HG02623 (cell line): Measurements from ENCODE around the gene HLA-DMA.

ENCODE experiments used
- ATAC-seq: cut with Tn5 transposase; IDR thresholded peaks from one replicate; pipeline ENCODE4 v1.9.1; 2021; ENCODE audit warnings: moderate library complexity; ENCODE audit not compliant: unreplicated experiment

HLA-DMA gene

GRCh38 chr6:32952817-32953739 lies at the start of gene HLA-DMA:
HLA-DMA (minus strand) TSS chr6:32953097; CDS start chr6:32953036, 61 bp downstream.
- ATAC-seq, result peak; percentile 83

- no peak for ATAC-seq
Measured at GRCh38 chr6:33001685-33002084, 48.8 kb upstream of the HLA-DMA start.

DNA sequence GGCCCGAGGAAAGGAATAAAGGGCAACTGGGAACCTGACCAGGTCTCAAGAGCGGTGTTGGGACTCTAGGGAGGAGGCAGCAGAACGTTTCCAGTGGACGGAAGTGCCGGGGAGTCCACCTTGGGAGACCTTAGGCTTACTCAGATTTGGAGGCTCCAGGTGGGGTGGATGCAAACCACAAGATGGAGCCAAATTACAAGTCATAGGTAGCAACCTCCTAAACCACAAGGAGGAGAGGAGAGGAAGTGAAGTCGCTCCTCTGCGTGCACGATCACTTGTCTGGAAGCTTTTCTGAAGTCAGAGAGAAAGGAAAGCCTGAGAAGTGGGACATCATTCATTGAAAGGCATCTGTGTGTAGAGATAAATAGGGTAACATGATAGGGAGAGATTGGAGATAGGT lies 47.2 kb upstream of the HLA-DMA start:
- no peak for ATAC-seq

DNA sequence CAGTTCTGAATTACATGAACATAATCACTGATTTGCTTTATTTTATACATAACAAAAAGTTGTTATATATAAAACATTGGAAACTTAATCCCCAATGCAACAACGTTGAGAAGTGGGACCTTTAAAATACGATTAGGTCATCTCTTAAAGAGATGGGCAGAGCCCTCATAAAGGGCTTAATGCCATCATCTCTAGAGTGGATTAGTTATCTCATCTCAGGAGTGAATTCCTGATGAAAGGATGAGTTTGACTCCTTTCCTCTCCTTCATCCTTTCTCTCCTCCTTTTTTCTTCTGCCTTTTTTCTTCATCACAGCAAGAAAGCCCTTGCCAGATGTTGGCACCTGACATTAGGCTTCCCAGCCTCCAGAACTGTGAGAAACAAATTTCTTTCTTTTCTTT lies 42.6 kb upstream of the HLA-DMA start:
- ATAC-seq, result no peak

DNA sequence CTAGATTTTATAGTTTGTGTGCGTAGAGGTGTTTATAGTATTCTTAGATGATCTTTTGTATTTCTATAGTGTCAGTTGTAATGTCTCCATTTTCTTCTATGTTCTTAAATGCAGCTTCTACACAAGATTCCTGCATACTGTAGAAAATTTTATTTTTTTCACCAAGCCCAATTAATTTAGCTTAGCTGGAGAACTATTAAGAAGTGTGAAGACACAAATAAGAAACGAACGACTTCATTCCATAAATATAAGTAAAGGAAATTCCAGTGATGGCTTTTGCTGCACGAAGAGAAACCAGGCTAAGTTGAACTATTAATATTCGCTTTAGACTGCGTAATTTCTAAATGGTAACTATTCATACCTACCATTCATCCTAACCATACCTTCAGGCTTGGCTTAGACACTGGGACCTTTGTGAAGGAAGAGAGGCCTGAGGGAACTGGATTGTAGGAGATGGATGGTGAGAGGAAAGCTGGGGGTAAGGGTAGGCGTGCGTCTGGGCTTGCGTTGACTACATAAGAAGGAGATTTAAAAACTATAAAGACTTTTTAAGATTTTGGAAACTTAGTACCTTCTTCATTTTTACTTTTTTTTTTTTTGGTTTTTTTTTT lies 40.6 kb upstream of the HLA-DMA start:
- ATAC-seq, result no peak

DNA sequence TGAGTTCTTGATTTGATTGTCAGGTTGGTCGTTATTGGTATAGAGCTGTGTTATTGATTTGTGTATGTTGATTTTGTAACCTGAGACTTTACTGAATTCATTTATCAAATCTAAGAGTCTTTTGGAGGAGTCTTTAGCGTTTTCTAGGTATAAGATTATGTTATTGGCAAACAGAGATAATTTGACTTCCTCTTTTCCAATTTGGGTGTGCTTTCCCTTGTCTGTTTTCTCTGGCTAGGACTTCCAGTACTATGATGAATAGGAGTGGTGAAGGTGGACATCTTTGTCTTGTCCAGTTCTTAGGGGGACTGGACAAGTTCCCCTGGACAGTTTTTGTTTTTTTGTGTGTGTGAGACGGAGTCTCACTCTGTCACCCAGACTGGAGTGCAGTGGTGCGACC lies 39.1 kb upstream of the HLA-DMA start:
- no peak for ATAC-seq

DNA sequence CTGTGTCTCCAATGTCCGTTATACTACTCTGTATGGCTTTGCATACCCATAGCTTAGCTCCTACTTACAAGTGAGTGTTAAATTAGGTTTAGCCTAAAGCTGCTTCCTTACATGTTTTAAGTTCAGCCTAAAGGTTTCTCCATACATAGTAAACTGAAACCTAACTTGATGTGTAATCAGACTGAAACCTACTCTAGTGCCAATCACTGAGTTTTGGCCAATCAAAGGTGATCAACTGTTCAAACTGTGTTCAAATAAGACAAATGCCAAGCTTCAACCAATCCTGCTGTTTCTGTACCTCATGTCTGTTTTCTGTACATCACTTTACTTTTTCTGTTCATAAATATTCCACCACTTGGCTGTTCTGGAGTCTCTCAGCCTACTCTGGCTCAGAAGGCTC lies 36.5 kb upstream of the HLA-DMA start:
- no peak for ATAC-seq

DNA sequence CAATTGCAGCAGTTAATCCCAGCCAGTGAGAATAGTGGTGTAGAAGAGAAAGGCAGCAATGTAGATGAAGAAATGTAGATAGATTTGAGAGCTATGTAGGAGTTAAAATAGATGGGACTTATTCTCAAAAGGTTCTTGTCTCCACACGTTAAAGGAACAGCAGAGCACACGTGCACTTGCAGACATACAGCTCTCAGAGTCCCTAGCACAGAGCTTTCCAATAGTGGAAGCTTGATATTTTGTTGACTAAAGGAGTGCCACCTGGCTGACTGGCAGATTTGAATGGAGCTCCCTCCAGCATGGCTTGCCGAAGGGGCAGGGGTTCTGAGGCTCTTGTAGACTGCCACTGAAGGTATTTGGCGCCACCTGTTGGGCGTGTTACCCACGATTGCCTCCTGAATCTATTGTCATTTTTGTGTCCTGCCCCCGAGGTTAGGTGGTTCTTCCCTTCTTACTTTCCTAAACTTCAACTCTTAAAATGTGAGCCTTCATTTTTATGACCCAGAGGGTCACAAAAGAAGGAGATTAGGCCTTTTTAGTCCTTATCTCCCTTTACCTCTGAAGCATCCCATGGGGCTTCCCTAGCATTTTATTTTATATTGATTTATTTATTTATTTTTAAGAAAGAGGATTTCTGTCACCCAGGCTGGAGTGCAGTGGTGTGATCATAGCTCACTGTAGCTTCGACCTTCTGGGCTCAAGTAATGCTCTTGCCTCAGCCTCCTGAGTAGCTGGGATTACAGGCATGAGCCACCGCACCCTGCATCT lies 31.9 kb upstream of the HLA-DMA start:
- ATAC-seq, result no peak

DNA sequence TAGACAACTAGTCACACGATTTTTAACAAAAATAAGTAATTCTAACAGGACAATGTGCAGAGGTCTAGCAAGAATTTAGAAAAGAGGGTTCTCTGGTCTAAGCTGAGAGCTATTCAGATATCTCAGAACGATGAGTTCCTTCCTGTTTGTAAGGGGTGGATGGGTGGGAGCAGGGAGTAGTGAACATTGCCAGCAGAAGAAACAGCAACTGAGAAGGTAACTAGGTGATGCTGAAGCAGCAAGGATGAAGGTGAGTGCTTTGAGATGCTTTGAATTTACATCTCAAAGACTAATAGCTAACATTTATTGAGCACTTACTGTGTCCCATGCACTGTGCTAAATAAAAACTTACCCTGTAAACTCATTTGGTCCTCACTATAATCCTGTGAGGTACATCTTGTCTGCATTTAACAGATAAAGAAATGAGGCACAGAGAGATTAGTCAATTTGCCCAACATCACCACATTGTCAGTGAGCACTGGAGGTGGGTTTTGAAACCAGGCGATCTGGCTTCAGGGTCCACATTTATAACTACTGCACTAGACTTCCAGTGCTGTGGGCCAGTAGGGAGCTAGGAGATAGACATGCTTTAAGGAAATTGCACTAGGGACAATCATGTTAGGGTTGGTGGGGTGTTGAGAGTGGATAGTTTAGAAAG lies 31.2 kb upstream of the HLA-DMA start:
- ATAC-seq, result no peak

- ATAC-seq, result no peak
Measured at GRCh38 chr6:32983493-32983848, 30.6 kb upstream of the HLA-DMA start.

DNA sequence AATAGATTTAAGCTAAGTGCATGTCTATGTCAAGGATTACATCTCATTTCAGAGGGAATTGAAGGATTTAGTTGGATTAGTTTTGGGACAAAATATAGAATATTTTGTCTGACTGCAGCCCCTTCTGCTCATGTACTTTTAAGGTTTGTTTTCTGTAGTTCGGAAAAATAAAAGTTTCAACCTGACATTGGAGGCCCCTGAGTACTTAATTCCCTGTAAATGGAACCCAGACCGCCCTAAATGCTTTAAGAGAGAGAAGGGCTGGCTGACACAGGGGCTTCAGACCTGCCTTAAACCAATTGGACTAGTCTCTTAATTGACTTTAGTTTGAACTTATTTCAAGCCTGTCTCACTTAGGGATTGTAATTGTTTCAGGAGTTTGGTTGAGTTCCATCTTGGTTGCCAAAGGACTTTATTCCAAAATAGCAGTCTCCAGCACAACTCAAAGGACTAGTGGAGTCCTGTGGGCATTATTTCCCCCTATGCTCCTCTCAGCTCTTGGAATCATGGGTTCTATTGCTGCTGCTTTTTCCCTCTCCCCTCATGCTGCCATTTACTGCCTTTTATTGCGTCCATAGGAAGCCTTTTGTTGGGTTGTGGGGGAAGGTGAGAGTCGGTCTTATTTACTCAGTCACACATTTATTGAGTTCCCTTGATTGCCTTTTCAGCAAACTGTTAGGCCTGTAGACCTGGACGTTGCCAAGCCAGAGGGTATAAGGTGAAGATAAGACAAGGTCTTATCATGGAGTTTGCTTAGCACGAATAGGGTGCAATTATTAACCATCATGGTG lies 30.0 kb upstream of the HLA-DMA start:
- ATAC-seq, result no peak

- ATAC-seq, result no peak
Measured at GRCh38 chr6:32982084-32982701, 29.3 kb upstream of the HLA-DMA start.

DNA sequence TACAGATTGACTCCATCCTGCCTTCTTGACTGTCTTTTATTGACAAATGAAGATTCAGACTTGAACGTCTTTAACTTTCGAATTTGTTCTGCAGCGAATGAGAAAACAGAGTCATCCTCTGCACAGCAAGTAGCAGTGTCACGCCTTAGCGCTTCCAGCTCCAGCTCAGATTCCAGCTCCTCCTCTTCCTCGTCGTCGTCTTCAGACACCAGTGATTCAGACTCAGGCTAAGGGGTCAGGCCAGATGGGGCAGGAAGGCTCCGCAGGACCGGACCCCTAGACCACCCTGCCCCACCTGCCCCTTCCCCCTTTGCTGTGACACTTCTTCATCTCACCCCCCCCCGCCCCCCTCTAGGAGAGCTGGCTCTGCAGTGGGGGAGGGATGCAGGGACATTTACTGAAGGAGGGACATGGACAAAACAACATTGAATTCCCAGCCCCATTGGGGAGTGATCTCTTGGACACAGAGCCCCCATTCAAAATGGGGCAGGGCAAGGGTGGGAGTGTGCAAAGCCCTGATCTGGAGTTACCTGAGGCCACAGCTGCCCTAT lies 27.7 kb upstream of the HLA-DMA start:
- no peak for ATAC-seq

- ATAC-seq, result no peak
Measured at GRCh38 chr6:32979720-32980487, 27.0 kb upstream of the HLA-DMA start.

DNA sequence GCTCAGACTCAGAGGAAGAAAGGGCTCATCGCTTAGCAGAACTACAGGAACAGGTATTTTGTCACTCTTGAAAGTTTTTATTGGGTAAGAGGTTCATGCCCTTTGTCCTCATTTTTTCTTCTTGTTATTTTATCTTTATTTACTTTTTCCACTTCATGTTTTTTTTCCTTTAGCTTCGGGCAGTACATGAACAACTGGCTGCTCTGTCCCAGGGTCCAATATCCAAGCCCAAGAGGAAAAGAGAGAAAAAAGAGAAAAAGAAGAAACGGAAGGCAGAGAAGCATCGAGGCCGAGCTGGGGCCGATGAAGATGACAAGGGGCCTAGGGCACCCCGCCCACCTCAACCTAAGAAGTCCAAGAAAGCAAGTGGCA lies 25.0 kb upstream of the HLA-DMA start:
- no peak for ATAC-seq

GRCh38 chr6:32977272-32977952 lies 24.5 kb upstream of the HLA-DMA start:
- no peak for ATAC-seq

DNA sequence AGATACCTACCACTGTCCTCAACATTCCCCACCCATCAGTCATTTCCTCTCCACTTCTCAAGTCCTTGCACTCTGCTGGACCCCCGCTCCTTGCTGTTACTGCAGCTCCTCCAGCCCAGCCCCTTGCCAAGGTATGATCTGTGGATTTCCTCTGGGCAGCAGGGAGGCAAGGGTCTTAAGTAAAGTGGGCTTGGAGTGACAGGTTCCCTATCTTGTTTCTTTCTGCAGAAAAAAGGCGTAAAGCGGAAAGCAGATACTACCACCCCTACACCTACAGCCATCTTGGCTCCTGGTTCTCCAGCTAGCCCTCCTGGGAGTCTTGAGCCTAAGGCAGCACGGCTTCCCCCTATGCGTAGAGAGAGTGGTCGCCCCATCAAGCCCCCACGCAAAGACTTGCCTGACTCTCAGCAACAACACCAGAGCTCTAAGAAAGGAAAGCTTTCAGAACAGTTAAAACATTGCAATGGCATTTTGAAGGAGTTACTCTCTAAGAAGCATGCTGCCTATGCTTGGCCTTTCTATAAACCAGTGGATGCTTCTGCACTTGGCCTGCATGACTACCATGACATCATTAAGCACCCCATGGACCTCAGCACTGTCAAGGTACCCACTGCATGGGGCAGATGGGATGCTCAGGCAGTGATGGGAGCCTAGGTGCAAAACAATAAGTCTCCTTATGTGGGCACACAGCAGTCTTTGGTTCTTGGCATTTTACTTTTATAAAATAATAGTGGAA lies 23.6 kb upstream of the HLA-DMA start:
- ATAC-seq, result no peak

- no peak for ATAC-seq
Measured at GRCh38 chr6:32975886-32976285, 23.0 kb upstream of the HLA-DMA start.
